ENCODE results near the gene SPCS2.

Gene SPCS2

GRCh38 chr11:74948898-74949752, at the start of gene SPCS2, which contains the start of gene XRRA1:
TSS of gene SPCS2 (plus strand) at chr11:74949266. CDS start at chr11:74949286, 20 bp downstream.
TSS of gene XRRA1 (minus strand) at chr11:74949091. CDS start at chr11:74940878, 8,213 bp downstream.
- peak; percentile 98 for DNase-seq

GRCh38 chr11:74902342-74902741, 46.7 kb upstream of the SPCS2 start:
- DNase-seq: no peak

GRCh38 chr11:74905326-74905725, 43.7 kb upstream of the SPCS2 start:
- DNase-seq: no peak

- DNase-seq: no peak
Measured at GRCh38 chr11:74909385-74909784, 39.7 kb upstream of the SPCS2 start.

GRCh38 chr11:74909812-74910211, 39.3 kb upstream of the SPCS2 start:
- no peak for DNase-seq

- no peak for DNase-seq
Measured at GRCh38 chr11:74923125-74923524, 25.9 kb upstream of the SPCS2 start.

GRCh38 chr11:74925281-74925680, 23.8 kb upstream of the SPCS2 start:
- DNase-seq: no peak

GRCh38 chr11:74926304-74927030, 22.6 kb upstream of the SPCS2 start:
- peak in 1 of 2 donors; percentile 17 for DNase-seq

GRCh38 chr11:74927496-74927895, 21.6 kb upstream of the SPCS2 start:
- no peak for DNase-seq

- peak; percentile 53 to 72 for DNase-seq
Measured at GRCh38 chr11:74929431-74930363, 19.4 kb upstream of the SPCS2 start.

GRCh38 chr11:74932169-74932568, 16.9 kb upstream of the SPCS2 start:
- DNase-seq: no peak

GRCh38 chr11:74932797-74933196, 16.3 kb upstream of the SPCS2 start:
- no peak for DNase-seq

- DNase-seq: no peak
Measured at GRCh38 chr11:74933765-74934164, 15.3 kb upstream of the SPCS2 start.

GRCh38 chr11:74935285-74935684, 13.8 kb upstream of the SPCS2 start:
- DNase-seq: no peak

GRCh38 chr11:74936087-74936486, 13.0 kb upstream of the SPCS2 start:
- DNase-seq: no peak

- DNase-seq: no peak
Measured at GRCh38 chr11:74936976-74937375, 12.1 kb upstream of the SPCS2 start.

- DNase-seq: no peak
Measured at GRCh38 chr11:74937696-74938475, 11.2 kb upstream of the SPCS2 start.

- DNase-seq: no peak
Measured at GRCh38 chr11:74941492-74941891, 7.6 kb upstream of the SPCS2 start.

GRCh38 chr11:74942073-74942759, 6.8 kb upstream of the SPCS2 start:
- no peak for DNase-seq

GRCh38 chr11:74948546-74948897, 544 bp upstream of the SPCS2 start:
- no peak for DNase-seq

GRCh38 chr11:74949753-74950137, 679 bp downstream of the SPCS2 start:
- DNase-seq: no peak
